ENCODE results near the gene VPS33A.

DNA sequence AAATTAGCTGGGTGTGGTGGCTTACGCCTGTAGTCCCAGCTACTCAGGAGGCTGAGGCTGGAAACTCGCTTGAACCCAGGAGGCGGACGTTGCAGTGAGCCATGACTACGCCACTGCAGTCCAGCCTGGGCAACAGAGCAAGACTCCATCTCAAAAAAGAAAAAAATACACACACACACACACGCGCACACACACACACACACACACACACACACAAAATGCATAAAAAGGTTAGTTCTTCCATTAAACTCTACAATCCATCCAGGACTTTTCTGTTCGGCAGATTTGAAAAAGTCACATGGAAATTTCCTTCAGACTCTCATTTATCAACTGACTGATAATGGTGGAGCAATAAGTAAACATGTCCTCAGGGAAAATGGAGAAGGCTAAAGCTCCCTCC, 9.2 kb upstream of the VPS33A start:
- TF ChIP-seq EP300 (IDR thresholded peaks at IDR 0.05), result no peak
- TF ChIP-seq, protein P1, sequence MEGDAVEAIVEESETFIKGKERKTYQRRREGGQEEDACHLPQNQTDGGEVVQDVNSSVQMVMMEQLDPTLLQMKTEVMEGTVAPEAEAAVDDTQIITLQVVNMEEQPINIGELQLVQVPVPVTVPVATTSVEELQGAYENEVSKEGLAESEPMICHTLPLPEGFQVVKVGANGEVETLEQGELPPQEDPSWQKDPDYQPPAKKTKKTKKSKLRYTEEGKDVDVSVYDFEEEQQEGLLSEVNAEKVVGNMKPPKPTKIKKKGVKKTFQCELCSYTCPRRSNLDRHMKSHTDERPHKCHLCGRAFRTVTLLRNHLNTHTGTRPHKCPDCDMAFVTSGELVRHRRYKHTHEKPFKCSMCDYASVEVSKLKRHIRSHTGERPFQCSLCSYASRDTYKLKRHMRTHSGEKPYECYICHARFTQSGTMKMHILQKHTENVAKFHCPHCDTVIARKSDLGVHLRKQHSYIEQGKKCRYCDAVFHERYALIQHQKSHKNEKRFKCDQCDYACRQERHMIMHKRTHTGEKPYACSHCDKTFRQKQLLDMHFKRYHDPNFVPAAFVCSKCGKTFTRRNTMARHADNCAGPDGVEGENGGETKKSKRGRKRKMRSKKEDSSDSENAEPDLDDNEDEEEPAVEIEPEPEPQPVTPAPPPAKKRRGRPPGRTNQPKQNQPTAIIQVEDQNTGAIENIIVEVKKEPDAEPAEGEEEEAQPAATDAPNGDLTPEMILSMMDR (IDR thresholded peaks at IDR 0.05), result no peak
- no peak for TF ChIP-seq POLR2A (IDR thresholded peaks at IDR 0.05)
